Activated CD8-positive, alpha-beta memory T cell treated with anti-CD3 and anti-CD28 coated beads for 1 hour (primary cell): ENCODE measurements around the gene CRAMP1.
"Not testable (repeated sequence)": the region's sequence is repeated elsewhere in the genome, so short reads cannot be mapped to it uniquely, and the experiment has no call there.

ENCODE experiments used
- DNase-seq, 2 donors: peaks; one replicate each; pipeline ENCODE4 v3.0.0-alpha.2; 2020; ENCODE audit warnings: low read depth in 1 of 2; ENCODE audit errors: extremely low read depth in 1 of 2

CRAMP1 gene

DNA sequence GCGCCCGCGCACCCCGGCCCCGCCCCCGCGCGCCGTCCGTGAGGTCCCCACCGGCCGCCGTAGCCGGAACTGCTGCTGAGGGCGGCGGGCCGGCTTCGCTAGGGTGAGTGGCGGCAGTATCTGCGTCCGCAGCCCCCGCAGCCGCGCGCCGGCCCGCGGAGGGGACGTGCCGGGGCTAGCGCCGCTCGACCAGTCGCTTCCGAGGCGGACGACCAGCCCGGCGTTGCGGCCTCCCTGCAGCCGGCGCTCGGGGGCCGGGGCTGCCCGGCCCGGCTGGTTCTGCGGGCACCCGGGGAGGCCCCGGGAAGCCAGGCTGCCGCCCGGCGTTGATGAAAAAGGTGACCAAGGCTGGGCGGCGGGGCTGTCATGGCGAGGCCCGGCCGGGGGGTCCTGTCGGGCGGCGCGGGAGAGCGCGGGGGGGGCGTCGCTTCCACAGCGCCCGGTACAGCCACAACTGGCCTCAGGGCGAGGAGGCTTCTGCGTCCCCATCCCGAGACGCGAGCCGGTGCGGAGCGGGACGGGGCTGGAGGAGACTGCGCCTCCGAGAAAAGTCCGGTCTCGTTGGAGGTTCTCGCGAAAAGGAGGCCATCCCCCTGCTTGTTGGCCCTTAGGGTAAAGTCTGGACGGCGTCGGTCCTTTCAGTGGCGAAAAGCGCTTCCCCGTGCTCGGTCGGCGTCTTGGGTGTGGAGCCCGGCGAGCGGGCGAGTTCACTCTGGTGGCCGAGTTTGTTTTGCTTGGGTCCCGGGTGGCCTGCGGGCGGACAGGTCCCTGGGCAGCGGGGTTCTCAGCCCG is at the start of gene CRAMP1:
Gene CRAMP1, plus strand, starts transcription at position 41 of the 792 bp plus-strand sequence. CDS start 2,280 bp downstream, outside the sequence.
- no peak for DNase-seq

DNA sequence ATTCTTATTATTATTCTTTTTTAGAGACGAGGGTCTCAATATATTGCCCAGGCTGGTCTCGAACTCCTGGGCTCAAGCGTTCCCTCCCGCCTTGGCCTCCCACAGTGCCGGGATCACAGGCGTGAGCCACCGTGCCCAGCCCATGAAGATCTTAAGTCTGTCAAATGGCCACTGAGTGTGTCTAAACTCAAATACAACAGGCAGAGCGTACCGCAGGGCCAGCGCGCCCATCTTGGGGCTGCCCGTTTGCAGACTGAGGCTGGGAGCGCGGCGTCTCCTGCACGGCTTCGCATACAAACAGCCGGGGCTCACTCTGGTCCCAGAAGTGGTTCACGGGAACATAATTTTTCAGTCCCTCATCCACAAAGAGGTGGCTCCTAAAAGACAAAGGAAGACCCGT is 48.4 kb upstream of the CRAMP1 start:
- DNase-seq: no peak

DNA sequence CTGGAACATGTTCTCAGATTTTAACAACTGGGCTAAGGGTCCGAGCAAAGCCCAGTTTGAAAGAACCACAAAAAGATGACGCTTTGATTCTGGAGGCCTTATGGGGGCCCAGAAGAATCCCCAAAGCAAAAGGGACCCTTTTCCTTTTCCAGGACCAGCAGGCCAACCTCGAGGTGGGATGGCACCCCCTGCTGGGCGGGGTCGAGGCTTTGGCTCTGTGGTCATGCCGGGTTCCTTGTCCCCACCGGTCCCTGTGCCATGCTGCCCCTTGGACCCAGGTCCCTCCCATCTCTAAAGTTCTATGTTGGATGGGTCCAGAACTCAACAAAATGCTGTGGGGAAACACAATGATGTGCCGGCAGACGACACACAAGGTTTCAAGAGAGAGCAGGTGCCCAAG is 47.8 kb upstream of the CRAMP1 start:
- no peak for DNase-seq

DNA sequence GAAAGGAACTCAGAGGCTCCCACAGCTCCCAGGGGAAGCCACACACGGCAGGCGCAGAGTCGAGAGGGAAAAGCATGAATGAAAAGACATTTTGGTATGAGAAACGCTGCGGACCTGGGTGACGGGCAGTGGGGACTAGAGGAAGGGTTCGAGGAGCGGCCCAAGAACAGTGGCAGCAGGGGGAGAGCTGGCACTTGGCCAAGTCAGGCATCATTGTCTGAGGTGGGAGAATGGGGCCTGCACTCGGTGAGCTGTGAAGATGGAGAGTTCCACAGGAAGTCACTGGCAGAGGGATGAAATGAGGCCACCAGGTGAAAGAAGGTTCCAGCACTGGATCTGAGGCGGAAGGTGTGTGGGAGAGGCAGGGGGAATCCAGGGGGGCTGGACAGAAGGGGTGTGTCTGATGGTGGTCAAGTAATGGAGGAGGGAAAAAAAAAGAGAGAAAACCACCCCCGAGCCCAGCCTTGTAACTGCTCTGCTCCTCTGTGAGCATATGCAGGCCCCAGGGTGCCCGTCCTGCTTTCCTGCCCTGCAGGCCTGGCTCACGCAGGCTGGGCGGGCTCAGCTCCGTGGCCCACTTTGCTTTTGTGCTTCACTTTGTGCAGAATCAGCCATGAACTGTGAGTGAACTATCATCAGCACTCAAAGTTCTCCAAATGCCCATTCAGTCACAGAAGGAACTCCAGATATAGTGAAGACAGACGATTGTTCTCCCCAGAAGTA is 46.9 kb upstream of the CRAMP1 start:
- DNase-seq: no peak

DNA sequence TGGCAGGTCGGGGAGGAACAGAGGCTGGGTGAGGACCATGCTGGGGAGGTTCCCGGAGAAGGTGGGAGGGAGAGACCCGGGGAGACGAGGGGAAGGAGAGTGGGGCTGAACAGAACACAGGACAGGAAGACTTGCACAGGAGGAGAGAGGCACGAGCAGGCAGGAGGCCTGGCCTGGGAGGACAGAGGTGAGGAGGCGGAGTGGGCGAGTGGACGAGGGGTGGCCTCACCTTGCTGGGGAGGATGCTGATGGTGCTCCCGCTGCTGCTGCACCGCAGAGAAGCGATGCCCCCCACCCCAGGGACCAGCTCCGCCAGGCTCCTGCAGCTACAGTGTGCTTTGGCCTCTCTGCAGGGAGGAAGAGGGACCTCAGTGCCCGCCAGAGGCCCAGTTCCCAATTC is 44.2 kb upstream of the CRAMP1 start:
- no peak for DNase-seq

DNA sequence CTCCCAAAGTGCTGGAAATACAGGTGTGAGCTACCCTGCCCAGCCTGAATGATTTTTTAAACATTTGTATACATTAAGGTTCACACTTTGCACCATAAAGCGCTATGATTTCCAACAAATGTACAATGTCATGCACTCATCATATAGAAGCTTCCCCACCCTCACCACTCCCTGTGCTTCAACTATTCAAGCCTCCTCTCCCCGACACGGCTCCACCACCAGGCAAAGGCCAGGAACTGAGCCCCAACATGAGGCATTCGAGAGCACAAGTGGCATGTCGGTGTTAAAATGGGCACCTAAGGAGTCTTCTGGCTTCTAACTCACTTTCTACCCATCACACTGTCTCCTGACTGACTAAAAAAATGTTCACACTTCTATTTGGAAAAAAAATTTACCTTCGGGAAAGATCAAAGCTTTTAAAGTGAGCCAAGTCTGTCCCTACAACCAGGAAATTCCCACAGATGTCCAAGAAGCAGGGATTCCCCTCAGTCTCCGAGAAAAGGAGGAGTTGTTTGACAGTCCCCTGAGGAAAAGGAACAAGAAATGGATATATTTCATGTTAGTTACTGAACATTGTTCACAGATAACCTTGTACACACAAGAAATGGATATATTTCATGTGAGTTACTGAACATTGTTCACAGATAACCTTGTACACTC is 41.0 kb upstream of the CRAMP1 start:
- no peak for DNase-seq

DNA sequence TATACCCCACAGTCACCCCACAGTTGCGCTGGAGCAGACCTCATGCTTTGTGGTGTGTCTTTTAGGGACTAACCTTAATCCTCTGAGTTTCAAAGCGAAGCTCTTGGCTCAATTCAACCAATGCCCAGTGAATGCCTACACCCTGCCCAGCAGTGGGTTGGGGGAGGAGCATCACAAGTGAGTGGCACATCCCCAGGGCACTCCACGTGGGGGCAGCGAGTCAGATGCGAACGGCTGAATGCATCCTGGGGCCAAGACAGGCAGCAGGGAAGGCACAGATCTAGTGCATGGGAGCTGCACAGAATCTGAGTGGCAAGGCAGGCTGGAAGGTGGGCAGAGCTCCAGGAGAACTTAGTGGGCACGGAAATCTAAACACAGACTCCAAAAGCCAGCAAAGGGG is 39.5 kb upstream of the CRAMP1 start:
- DNase-seq: no peak

GRCh38 chr16:1573301-1573700 is 38.9 kb upstream of the CRAMP1 start:
- no peak for DNase-seq

- no peak for DNase-seq
Observed at GRCh38 chr16:1575578-1575977, 36.6 kb upstream of the CRAMP1 start.

- no peak for DNase-seq
Observed at GRCh38 chr16:1579214-1579613, 32.9 kb upstream of the CRAMP1 start.

GRCh38 chr16:1580256-1580655 is 31.9 kb upstream of the CRAMP1 start:
- no peak for DNase-seq

DNA sequence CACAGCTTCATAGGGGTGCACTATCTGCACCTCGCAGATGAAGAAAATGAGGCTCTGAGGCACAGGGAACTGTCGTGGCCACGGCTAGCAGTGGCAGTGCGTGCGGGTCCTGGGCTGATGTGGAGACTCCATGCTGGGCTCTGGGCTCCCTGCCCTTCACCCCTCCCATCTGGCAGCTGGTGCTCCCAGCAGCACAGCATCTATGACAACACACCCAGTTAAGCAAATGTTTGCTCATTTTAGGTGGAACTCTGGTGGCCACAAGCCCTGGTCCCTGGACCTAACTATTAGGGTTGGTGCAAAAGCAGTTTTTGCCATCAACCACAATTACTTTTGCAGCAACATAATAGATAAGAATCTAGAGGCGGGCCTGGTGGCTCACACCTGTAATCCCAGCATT is 31.2 kb upstream of the CRAMP1 start:
- DNase-seq: no peak

- no peak for DNase-seq
Observed at GRCh38 chr16:1581804-1582203, 30.4 kb upstream of the CRAMP1 start.

DNA sequence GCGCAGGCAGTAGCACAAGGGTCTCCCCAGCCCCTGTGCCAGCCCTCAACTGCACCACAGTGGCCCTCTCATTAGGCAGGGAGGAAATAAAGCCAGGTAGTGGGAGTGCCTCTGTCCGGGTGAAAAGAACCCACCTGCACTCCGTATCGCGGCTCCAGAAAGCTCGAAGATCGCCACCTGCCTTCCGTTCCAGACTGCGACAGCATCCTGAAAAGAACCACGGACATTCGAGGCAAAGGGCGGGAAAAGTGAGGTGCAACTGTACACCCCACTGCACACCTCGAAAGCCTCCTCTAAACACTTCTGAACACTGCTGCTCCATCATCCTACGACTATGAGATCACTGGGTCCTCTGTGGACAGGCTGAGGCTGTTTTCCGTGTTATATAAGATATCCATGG is 29.0 kb upstream of the CRAMP1 start:
- no peak for DNase-seq

- no peak for DNase-seq
Observed at GRCh38 chr16:1584926-1585484, 27.2 kb upstream of the CRAMP1 start.

GRCh38 chr16:1590366-1590765 is 21.8 kb upstream of the CRAMP1 start:
- no peak for DNase-seq

DNA sequence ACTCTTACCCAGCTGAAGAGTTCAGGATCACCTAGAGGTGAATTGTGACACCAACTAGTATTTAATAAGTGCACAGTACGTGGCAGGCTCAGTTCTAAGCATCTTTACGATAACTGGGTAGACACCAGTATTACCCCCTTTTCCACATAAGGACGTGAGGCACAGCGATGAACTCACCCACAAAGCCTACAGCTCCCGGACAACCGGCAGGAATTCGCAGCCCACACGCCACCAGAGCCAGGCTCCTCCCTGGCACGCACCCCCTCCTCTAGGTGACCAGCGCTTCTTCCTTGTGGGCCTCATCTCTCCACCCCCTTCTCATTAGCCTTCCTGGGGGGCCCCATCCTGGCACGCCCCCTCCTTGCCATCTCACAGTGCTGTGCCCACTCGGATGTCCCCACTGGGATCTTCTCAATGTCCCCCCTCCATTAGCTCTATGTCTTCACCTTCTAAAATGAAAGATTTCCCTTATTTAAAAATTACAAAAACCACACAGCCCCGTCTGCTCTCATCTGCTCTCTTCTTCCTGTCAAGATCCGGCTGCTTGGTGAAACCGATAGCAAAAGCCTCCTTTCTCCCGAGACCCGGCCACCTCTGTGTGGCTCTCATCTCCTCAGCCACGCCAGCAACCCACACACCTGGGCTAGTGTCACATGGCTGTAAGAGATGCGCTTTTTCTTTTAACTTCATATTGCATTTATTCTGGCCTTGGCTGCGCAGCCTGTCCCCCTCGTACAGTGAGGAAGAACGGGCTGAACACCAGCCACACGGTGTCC is 21.0 kb upstream of the CRAMP1 start:
- DNase-seq: no peak

- DNase-seq: no peak
Observed at GRCh38 chr16:1592446-1592845, 19.7 kb upstream of the CRAMP1 start.

DNA sequence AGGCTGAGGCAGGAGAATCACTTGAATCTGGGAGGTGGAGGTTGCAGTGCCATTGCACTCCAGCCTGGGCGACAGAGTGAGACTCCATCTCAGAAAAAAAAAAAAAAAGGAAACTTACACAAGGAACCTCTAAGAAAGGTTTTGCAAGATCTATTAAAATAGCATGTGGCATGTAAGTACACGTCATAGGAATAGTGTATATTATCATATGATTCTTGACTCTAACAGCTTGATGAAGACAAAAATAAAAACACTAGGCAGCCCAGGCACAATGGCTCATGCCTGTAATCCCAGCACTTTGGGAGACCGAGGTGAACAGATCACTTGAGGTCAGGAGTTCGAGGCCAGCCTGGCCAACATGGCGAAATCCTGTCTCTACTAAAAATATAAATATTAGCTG is 16.6 kb upstream of the CRAMP1 start:
- DNase-seq: not testable (repeated sequence)

- no peak for DNase-seq
Observed at GRCh38 chr16:1596516-1596915, 15.6 kb upstream of the CRAMP1 start.

DNA sequence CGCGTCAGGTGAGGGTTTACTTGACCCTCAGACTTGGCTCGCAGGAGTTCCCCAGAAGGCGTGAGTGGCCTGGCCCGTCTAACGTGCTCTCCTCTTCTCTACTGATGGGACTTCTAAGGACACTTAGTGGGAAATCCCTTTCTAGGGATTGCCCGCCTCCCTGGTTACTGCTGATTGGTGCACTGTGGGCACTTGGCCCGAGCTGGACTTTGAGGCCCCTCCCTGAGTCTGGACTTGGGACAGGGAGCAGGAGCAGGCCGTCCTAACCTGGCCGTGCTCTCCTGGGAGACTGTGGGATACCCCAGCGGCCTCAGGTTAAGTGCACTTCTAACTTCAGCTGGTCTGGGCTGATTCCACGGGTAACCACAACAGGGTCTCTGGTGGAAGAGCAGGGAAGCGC is 15.0 kb upstream of the CRAMP1 start:
- no peak for DNase-seq
